Stimulated activated effector memory CD8-positive, alpha-beta T cell treated with anti-CD3 and anti-CD28 coated beads, Interleukin-12 subunit alpha, Interleukin-12 subunit beta, amount 100 ng/mL, for 72 hours (primary cell): ENCODE measurements around the gene SUN3.
"Not testable (repeated sequence)": the region's sequence is repeated elsewhere in the genome, so short reads cannot be mapped to it uniquely, and the experiment has no call there.

Experiments
- ATAC-seq: fragments of 150-1000 bp; cut with Tn5 transposase; 2 replicates; pipeline ENCODE4 v1.10.0; 2021
- DNase-seq, 2 donors: peaks; one replicate each; pipeline ENCODE4 v3.0.0; 2021 to 2022; ENCODE audit warnings: low spot score in 2 of 2
- H3K27ac Mint-ChIP-seq: one replicate; pipeline ENCODE4 v1.8.0; 2022; ENCODE audit warnings: mild to moderate bottlenecking, mixed read lengths
- H3K36me3 Mint-ChIP-seq: one replicate; pipeline ENCODE4 v1.8.0; 2022; ENCODE audit warnings: mild to moderate bottlenecking, mixed read lengths
- H3K4me1 Mint-ChIP-seq: one replicate; pipeline ENCODE4 v1.8.0; 2022; ENCODE audit warnings: mixed read lengths
- H3K4me3 Mint-ChIP-seq: one replicate; pipeline ENCODE4 v1.8.0; 2022; ENCODE audit warnings: mild to moderate bottlenecking, mixed read lengths
- H3K9me3 Mint-ChIP-seq: one replicate; pipeline ENCODE4 v1.8.0; 2022; ENCODE audit warnings: mixed read lengths

The SUN3 gene

GRCh38 chr7:47946581-47947354 is 82.1 kb downstream of the SUN3 start:
- no peak overlapping the region for H3K4me3 Mint-ChIP-seq
- peaks cover 6% of the 10 kb centered on the region for H3K36me3 Mint-ChIP-seq
- H3K4me1 Mint-ChIP-seq: peaks cover 7% of the 10 kb centered on the region
- H3K27ac Mint-ChIP-seq: peak overlapping the region; percentile 53
- ATAC-seq: peak; percentile 75
- H3K9me3 Mint-ChIP-seq: no peaks in the 10 kb centered on the region
- no peak for DNase-seq

- ATAC-seq: peak; percentile 48
- Mint-ChIP-seq H3K27ac (no peak overlapping the region), H3K9me3 (no peaks in the 10 kb centered on the region), H3K4me1 (peaks cover 7% of the 10 kb centered on the region), H3K36me3 (peaks cover 6% of the 10 kb centered on the region), H3K4me3 (no peak overlapping the region)
- DNase-seq: peak; percentile 61 to 84
Measured at GRCh38 chr7:47945261-47946015, 83.5 kb downstream of the SUN3 start.

GRCh38 chr7:47944536-47945260 is 84.2 kb downstream of the SUN3 start:
- DNase-seq (no peak), ATAC-seq (no peak)
- H3K36me3 Mint-ChIP-seq: peaks cover 6% of the 10 kb centered on the region
- no peaks in the 10 kb centered on the region for H3K9me3 Mint-ChIP-seq
- no peak overlapping the region for H3K4me3 Mint-ChIP-seq
- no peak overlapping the region for H3K27ac Mint-ChIP-seq
- peaks cover 7% of the 10 kb centered on the region for H3K4me1 Mint-ChIP-seq

DNA sequence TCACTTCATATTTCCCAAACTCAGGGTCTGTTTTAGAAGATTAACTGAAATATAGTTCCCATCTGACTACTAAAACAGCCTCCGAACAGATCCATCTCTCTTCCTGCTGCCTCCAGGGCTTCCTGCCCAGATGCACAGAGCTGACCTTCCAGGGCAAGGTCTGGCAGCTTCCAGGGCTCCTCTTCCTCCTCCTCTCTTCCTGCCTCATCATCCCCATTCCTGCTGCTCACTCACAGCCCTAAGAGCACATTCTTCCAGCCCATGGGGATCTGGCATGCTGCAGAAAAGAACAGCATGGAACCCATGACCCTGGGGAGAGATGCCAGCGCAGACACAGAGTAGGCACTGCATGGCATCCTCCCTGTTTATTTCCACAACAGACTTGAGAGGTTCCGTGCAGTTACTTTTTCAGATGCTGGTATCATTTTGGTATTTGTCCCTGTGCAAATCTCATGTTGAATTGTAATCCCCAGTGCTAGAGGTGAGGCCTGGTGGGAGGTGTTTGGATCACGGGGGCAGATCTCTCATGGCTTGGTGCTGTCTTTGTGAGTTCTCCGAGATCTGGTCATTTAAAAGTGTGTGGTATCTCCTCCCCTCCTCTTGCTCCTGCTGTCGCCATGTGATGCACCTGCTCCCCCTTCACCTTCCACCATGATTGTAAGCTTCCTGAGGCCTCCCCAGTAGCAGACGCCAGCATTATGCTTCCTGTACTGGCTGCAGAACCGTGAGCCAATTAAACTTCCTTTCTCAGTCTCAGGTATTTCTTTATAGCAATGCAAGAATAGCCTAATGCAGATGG is 85.0 kb downstream of the SUN3 start:
- Mint-ChIP-seq H3K9me3 (no peaks in the 10 kb centered on the region), H3K27ac (no peak overlapping the region), H3K4me1 (peaks cover 7% of the 10 kb centered on the region), H3K4me3 (no peak overlapping the region), H3K36me3 (peaks cover 6% of the 10 kb centered on the region)
- DNase-seq (no peak), ATAC-seq (no peak)

DNA sequence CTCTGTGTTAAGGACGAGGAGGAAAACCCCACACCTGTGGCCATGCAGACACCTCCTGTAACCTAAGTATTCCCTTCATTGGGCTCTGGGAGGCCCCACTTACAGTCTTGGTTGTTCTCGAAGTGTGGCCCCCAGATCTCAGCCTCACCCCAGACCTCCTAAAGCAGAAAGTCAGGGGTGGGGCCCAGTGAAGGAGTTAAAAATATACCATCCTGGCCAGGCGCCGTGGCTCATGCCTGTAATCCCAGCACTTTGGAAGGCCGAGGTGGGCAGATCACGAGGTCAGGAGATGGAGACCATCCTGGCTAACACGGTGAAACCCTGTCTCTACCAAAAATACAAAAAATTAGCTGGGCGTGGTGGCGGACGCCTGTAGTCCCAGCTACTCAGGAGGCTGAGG is 86.3 kb downstream of the SUN3 start:
- not testable (repeated sequence) for H3K4me3 Mint-ChIP-seq

DNA sequence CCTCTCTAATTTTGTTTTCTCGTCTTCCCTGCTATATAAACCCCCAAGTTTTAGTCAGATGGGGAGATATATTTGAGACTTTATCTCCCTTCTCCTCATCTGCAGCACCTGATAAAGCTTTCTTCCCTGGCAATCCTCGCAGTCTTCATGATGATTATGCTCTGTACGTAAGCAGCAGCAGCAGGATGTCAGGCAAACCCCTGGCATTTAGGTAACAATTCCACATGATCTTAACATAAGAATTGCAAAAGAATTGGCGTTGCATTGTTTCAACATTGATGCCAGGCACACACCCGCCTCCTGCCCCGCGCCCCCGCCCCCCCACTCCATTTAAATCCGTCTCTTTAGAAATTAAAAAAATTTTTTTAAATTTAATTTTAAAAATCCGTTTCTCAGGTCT is 86.8 kb downstream of the SUN3 start:
- no peaks in the 10 kb centered on the region for H3K9me3 Mint-ChIP-seq
- no peak overlapping the region for H3K27ac Mint-ChIP-seq
- peaks cover 6% of the 10 kb centered on the region for H3K36me3 Mint-ChIP-seq
- ATAC-seq (no peak), DNase-seq (no peak)
- H3K4me1 Mint-ChIP-seq: peaks cover 18% of the 10 kb centered on the region
- H3K4me3 Mint-ChIP-seq: no peak overlapping the region

More for the DNA sequence above, 86.3 kb downstream of the SUN3 start:
- H3K4me1 Mint-ChIP-seq: peaks cover 13% of the 10 kb centered on the region
- not testable (repeated sequence) for H3K27ac Mint-ChIP-seq, ATAC-seq, H3K9me3 Mint-ChIP-seq, DNase-seq, H3K36me3 Mint-ChIP-seq

GRCh38 chr7:47941136-47941844 is 87.6 kb downstream of the SUN3 start:
- H3K9me3 Mint-ChIP-seq: no peaks in the 10 kb centered on the region
- no peak overlapping the region for H3K4me3 Mint-ChIP-seq
- no peak for ATAC-seq
- no peak for DNase-seq
- no peak overlapping the region for H3K27ac Mint-ChIP-seq
- peaks cover 2% of the 10 kb centered on the region for H3K36me3 Mint-ChIP-seq
- peaks cover 16% of the 10 kb centered on the region for H3K4me1 Mint-ChIP-seq

DNA sequence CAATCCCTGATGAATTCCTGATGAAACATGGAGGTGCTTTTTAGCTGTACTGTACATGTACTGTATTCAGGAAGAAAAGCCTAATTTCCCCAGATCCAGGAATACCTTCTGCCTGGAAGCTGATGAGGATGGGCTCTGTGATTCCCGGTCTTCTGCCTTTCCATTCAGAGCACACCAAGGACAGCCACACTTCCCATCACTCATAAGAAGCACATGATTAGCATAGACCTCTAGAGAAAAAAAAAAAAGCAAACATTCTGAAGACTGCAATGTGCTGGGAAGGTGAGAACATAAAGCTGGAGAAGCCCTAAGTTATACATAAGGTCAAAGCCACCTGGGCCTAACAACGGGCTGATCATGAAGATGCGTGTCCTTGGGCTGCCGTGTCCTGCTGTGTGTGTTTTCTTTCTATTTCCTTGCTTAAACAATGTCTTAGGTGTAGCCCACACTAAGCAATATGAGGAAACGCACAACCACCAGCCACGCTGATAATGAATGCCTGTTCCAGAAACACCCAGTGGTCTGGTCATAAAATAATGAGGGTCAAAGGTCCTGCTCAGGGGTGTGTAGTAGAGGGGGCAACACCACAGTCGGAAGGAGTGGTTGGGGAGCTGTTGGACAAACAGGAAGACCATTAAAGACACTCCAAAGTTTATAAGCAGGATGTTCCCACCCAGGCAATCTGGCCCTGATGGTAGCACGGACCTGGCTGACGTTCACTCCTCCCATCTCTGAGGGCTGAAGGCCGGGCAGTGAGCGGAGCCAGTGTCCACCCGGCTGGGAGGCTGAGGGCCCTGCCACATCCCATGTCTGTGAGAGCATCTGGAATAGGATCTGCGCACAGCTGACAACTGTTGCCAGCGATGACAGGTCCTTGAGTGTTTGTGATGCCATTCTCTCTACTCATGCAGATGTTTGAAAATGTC is 88.6 kb downstream of the SUN3 start:
- ATAC-seq: no peak

GRCh38 chr7:47939425-47940036 is 89.4 kb downstream of the SUN3 start:
- no peak for ATAC-seq
- Mint-ChIP-seq H3K4me3 (no peak overlapping the region), H3K27ac (no peak overlapping the region), H3K9me3 (no peaks in the 10 kb centered on the region), H3K4me1 (peaks cover 14% of the 10 kb centered on the region), H3K36me3 (no peaks in the 10 kb centered on the region)
- DNase-seq: no peak

More for the DNA sequence above, 88.6 kb downstream of the SUN3 start:
- Mint-ChIP-seq H3K27ac (no peak overlapping the region), H3K36me3 (no peaks in the 10 kb centered on the region), H3K4me3 (no peak overlapping the region), H3K9me3 (no peaks in the 10 kb centered on the region), H3K4me1 (peaks cover 14% of the 10 kb centered on the region)
- DNase-seq: no peak

GRCh38 chr7:47938574-47939165 is 90.2 kb downstream of the SUN3 start:
- Mint-ChIP-seq H3K36me3 (no peaks in the 10 kb centered on the region), H3K4me1 (peaks cover 14% of the 10 kb centered on the region), H3K4me3 (no peak overlapping the region), H3K27ac (no peak overlapping the region), H3K9me3 (no peaks in the 10 kb centered on the region)
- DNase-seq: no peak
- no peak for ATAC-seq

DNA sequence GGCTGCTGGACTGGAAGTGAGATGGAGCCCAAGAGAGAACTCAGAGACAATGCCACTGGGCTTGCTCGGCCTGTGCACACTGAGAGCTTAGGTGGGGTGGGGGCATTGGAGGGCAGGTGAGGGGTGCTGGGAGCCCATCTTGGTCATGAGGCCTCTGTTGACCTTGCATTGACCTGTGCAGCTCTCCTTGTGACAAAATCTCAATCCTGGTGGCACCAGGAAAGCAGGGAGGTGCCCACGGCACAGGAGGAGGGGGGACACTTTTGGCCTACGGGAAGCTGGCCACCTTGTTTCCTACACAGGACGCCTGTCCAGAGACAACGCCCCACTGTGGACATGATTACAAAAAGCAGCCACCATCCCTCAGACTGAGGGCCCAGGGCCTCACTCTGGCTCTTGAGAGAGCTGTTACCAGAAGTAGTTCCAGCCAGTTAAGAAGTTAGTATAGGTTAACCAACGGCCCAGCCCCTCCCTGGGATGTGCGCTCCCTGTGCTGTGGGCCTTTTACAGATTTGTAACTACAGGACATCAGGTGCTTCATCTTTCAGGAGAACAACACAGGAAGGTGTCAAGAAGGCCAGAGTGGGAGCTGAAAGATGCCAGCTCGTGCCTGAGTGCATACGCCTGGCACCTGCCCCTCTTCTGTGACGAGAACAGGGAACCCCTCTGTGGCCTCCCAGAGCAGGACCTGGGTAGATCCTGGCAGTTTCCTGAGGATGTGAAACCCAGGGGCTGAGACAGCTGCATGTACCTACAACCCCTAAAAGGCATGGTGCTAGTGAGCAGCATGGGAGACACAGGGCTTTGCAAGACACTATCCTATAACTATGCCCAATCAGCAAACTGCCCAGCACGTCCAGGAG is 91.0 kb downstream of the SUN3 start:
- ATAC-seq: no peak
- Mint-ChIP-seq H3K36me3 (no peaks in the 10 kb centered on the region), H3K4me3 (peak overlapping the region; percentile 33), H3K27ac (peak overlapping the region; percentile 74), H3K9me3 (no peaks in the 10 kb centered on the region), H3K4me1 (peaks cover 14% of the 10 kb centered on the region)
- no peak for DNase-seq
